ENCODE measurements around the gene MRPS5.

MRPS5 gene

DNA sequence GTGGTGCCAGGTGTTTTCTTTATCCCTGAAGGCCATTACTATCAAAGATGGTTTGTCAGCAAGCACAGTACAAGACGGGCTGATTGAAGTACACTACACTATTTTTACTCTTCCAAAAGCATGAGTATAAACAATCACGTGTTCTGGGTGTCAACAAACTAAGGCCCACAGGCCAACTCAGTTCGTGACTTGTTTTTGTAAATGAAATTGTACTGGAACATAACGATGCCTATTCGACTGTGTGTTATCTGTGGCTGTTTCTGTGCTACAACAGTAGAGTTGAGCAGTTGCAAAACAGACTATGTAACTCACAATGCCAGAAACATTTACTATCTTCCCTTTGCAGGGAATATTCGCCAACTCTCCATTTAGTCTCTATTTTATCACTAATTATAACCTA is 12.3 kb downstream of the MRPS5 start:
- Histone ChIP-seq H3K4me3 (ENCODE audit: low read length, poor library complexity, severe bottlenecking) (no peak overlapping the region), H3K9me2 (replicated peaks; ENCODE audit: low read depth, low read length) (no peaks in the 10 kb centered on the region), H3F3A (ENCODE audit: low read depth) (no peaks in the 10 kb centered on the region), H3K4me2 (ENCODE audit: low read depth, low read length, poor library complexity, severe bottlenecking) (no peak overlapping the region), H3K4me1 (ENCODE audit: insufficient read depth, low read length, poor library complexity, severe bottlenecking) (no peaks in the 10 kb centered on the region), H3K36me3 (ENCODE audit: insufficient read depth, low read length) (peaks cover 84% of the 10 kb centered on the region), H4K20me1 (ENCODE audit: insufficient read depth, low read length, poor library complexity, severe bottlenecking) (no peaks in the 10 kb centered on the region), H2AFZ (ENCODE audit: low read length) (no peak overlapping the region), H3K27me3 (ENCODE audit: insufficient read depth, low read length, poor library complexity, severe bottlenecking) (no peaks in the 10 kb centered on the region), H3K79me2 (ENCODE audit: insufficient read depth, low read length) (no peaks in the 10 kb centered on the region), H3K9ac (ENCODE audit: low read depth, low read length, poor library complexity, severe bottlenecking) (no peak overlapping the region), H3K9me3 (ENCODE audit: insufficient read depth, low read depth, low read length) (no peaks in the 10 kb centered on the region)
- TF ChIP-seq EZH2phosphoT487 (IDR thresholded peaks at IDR 0.05; ENCODE audit: borderline replicate concordance) = no peak
- TF ChIP-seq, protein P1, sequence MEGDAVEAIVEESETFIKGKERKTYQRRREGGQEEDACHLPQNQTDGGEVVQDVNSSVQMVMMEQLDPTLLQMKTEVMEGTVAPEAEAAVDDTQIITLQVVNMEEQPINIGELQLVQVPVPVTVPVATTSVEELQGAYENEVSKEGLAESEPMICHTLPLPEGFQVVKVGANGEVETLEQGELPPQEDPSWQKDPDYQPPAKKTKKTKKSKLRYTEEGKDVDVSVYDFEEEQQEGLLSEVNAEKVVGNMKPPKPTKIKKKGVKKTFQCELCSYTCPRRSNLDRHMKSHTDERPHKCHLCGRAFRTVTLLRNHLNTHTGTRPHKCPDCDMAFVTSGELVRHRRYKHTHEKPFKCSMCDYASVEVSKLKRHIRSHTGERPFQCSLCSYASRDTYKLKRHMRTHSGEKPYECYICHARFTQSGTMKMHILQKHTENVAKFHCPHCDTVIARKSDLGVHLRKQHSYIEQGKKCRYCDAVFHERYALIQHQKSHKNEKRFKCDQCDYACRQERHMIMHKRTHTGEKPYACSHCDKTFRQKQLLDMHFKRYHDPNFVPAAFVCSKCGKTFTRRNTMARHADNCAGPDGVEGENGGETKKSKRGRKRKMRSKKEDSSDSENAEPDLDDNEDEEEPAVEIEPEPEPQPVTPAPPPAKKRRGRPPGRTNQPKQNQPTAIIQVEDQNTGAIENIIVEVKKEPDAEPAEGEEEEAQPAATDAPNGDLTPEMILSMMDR (conservative IDR thresholded peaks at IDR 0.05; ENCODE audit: low read length) = no peak

DNA sequence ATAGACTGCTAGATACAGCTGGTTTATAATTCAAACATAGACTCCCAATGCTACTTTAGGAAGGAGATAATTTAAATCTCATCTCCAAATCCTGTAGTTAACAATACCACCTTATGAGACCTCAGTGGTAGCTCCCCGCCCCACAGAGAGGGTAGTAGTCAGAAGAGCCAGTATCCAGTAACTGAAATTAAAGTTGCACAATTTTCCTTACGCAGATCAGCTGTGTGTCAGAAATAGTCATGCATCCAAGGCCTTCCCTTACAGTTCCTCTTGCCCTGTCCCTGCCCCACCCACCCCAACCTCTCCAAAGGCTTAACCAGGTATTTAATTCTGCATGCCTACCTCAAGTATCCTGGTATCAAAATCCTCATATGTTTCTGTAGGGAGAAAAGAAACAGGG is 15.5 kb downstream of the MRPS5 start:
- Histone ChIP-seq H3K4me2 (ENCODE audit: low read depth, low read length, poor library complexity, severe bottlenecking) (no peak overlapping the region), H3K36me3 (ENCODE audit: insufficient read depth, low read length) (peaks cover 94% of the 10 kb centered on the region), H3F3A (ENCODE audit: low read depth) (no peaks in the 10 kb centered on the region), H2AFZ (ENCODE audit: low read length) (no peak overlapping the region), H3K79me2 (ENCODE audit: insufficient read depth, low read length) (no peaks in the 10 kb centered on the region), H4K20me1 (ENCODE audit: insufficient read depth, low read length, poor library complexity, severe bottlenecking) (no peaks in the 10 kb centered on the region), H3K9me2 (replicated peaks; ENCODE audit: low read depth, low read length) (no peaks in the 10 kb centered on the region), H3K4me3 (ENCODE audit: low read length, poor library complexity, severe bottlenecking) (no peak overlapping the region), H3K9ac (ENCODE audit: low read depth, low read length, poor library complexity, severe bottlenecking) (no peak overlapping the region), H3K27me3 (ENCODE audit: insufficient read depth, low read length, poor library complexity, severe bottlenecking) (no peaks in the 10 kb centered on the region), H3K4me1 (ENCODE audit: insufficient read depth, low read length, poor library complexity, severe bottlenecking) (no peaks in the 10 kb centered on the region), H3K9me3 (ENCODE audit: insufficient read depth, low read depth, low read length) (no peaks in the 10 kb centered on the region)
- TF ChIP-seq, protein P1 (conservative IDR thresholded peaks at IDR 0.05; ENCODE audit: low read length) = no peak
- no peak for TF ChIP-seq EZH2phosphoT487 (IDR thresholded peaks at IDR 0.05; ENCODE audit: borderline replicate concordance)

DNA sequence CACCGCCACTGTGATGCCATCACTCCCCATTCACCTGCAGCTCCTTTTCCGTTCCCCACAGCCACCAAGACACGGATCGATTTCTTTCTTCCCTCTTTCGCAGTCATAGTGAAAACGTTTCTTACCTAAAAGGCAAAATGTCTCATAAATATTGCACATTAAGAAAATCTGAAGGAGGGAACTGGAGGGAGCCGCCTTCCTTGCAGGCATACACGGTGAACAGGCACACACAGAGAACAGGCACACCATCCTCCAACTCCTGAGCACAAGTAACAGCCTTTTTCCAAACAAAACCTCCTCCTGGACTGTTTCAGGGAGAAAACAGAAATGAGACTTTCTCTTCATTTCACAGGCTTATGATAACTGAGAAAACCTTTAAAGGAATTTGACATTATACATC is 17.0 kb downstream of the MRPS5 start:
- Histone ChIP-seq H3K4me3 (ENCODE audit: low read length, poor library complexity, severe bottlenecking) (no peak overlapping the region), H2AFZ (ENCODE audit: low read length) (no peak overlapping the region), H3K9me2 (replicated peaks; ENCODE audit: low read depth, low read length) (no peaks in the 10 kb centered on the region), H3K36me3 (ENCODE audit: insufficient read depth, low read length) (peaks cover 96% of the 10 kb centered on the region), H3K4me1 (ENCODE audit: insufficient read depth, low read length, poor library complexity, severe bottlenecking) (no peaks in the 10 kb centered on the region), H4K20me1 (ENCODE audit: insufficient read depth, low read length, poor library complexity, severe bottlenecking) (no peaks in the 10 kb centered on the region), H3K9me3 (ENCODE audit: insufficient read depth, low read depth, low read length) (no peaks in the 10 kb centered on the region), H3K79me2 (ENCODE audit: insufficient read depth, low read length) (no peaks in the 10 kb centered on the region), H3F3A (ENCODE audit: low read depth) (no peaks in the 10 kb centered on the region), H3K27me3 (ENCODE audit: insufficient read depth, low read length, poor library complexity, severe bottlenecking) (no peaks in the 10 kb centered on the region), H3K4me2 (ENCODE audit: low read depth, low read length, poor library complexity, severe bottlenecking) (no peak overlapping the region), H3K9ac (ENCODE audit: low read depth, low read length, poor library complexity, severe bottlenecking) (no peak overlapping the region)
- TF ChIP-seq, protein P1 (conservative IDR thresholded peaks at IDR 0.05; ENCODE audit: low read length) = no peak
- TF ChIP-seq EZH2phosphoT487 (IDR thresholded peaks at IDR 0.05; ENCODE audit: borderline replicate concordance) = no peak
